Panc1 (cell line): ENCODE measurements around the gene BLM. TPM values are rescaled to one million over a fixed set of nuclear protein-coding genes. Genes with fewer than 3 reads are reported as not detected.

Source experiments
- ATAC-seq: fragments of 200-7000 bp; cut with Tn5 transposase; 2 replicates; pipeline ENCODE4 v1.9.1; 2020; ENCODE audit warnings: mild to moderate bottlenecking, moderate library complexity
- BruUV-seq: library from RNA; stranded (reverse); fragments of 400-500 nt; replicated peaks from 2 replicates; lab custom pipeline; 2021; lab: Mats Ljungman, UMichigan
- CTCF ChIA-PET: fragments of 300-600 bp; sonication (Branson Sonifier 250); formaldehyde crosslinking; loops from one replicate; lab custom pipeline; 2022; ENCODE audit warnings: antibody characterized with exemption; lab: Charles Lee
- POLR2A ChIA-PET: fragments of 300-600 bp; sonication (Branson Sonifier 250); formaldehyde crosslinking; loops from one replicate; lab custom pipeline; 2022; ENCODE audit warnings: antibody characterized with exemption; lab: Charles Lee
- DNase-seq: peaks from one replicate; pipeline ENCODE4 v3.0.0-alpha.2; 2010; ENCODE audit warnings: low read depth, low spot score
- H3K27ac ChIP-seq: 2 replicates; pipeline ENCODE4 v1.5.1; 2011; ENCODE audit warnings: mild to moderate bottlenecking, low read length, inconsistent platforms
- H3K27me3 ChIP-seq: fragments of 200-500 bp; sonication (Bioruptor generic); 2 replicates; pipeline ENCODE4 v1.6.0; 2014; ENCODE audit warnings: low read length, inconsistent platforms; ENCODE audit not compliant: control insufficient read depth, insufficient read depth
- H3K36me3 ChIP-seq: fragments of 200-500 bp; sonication (Bioruptor generic); 2 replicates; pipeline ENCODE4 v1.5.1; 2014; ENCODE audit warnings: inconsistent platforms, mild to moderate bottlenecking, low read length, moderate library complexity; ENCODE audit not compliant: control insufficient read depth, insufficient read depth
- H3K4me1 ChIP-seq: 2 replicates; pipeline ENCODE4 v1.5.1; 2011; ENCODE audit warnings: inconsistent platforms, mild to moderate bottlenecking, low read length, moderate library complexity; ENCODE audit not compliant: control insufficient read depth, insufficient read depth
- H3K4me3 ChIP-seq, 2 experiments: 2 replicates each; pipeline ENCODE4 v1.5.1; 2011 to 2012; ENCODE audit warnings: low read depth in 2 of 2, low read length in 2 of 2, mild to moderate bottlenecking in 2 of 2, inconsistent platforms in 1 of 2, moderate library complexity in 1 of 2
- H3K9me3 ChIP-seq: fragments of 200-500 bp; sonication (Bioruptor generic); 2 replicates; pipeline ENCODE4 v1.5.1; 2014; ENCODE audit warnings: low read depth, mild to moderate bottlenecking, inconsistent platforms, low read length, moderate library complexity; ENCODE audit not compliant: control insufficient read depth, insufficient read depth
- POLR2AphosphoS5 ChIP-seq: IDR thresholded peaks from 2 replicates; pipeline ENCODE4 v1.6.1; 2012; ENCODE audit warnings: mild to moderate bottlenecking, low read depth, low read length, moderate library complexity
- SIN3A ChIP-seq: IDR thresholded peaks from 2 replicates; pipeline ENCODE4 v1.6.1; 2012; ENCODE audit warnings: low read depth, mild to moderate bottlenecking, low read length, moderate library complexity, borderline replicate concordance; ENCODE audit not compliant: insufficient read depth
- TCF7L2 ChIP-seq: IDR thresholded peaks from 2 replicates; pipeline ENCODE4 v1.6.1; 2011; ENCODE audit warnings: mild to moderate bottlenecking, low read depth, low read length, inconsistent platforms
- in situ Hi-C: cut with HindIII; loops from 2 replicates; pipeline ENCODE4 v1.10.0; 2016; ENCODE audit warnings: low sequenced_read_pairs, low pct_unique_long_range_greater_than_20kb
- intact Hi-C: fragments of 100-400 bp; cut with micrococcal nuclease; formaldehyde crosslinking; loops from one replicate; pipeline ENCODE4 v1.10.0; 2022; ENCODE audit not compliant: unreplicated experiment
- total RNA-seq: library from RNA; stranded (reverse); gene quantifications from one replicate; pipeline ENCODE4 v1.2.1, GENCODE V29; 2021; ENCODE audit not compliant: unreplicated experiment
- TF ChIP-seq, protein P1 (sequence below): fragments of 450-650 bp; IDR thresholded peaks from 2 replicates; pipeline ENCODE4 v1.5.1; 2017; ENCODE audit warnings: mild to moderate bottlenecking
- TF ChIP-seq, protein P2 (sequence below), 2 experiments: IDR thresholded peaks; 2 replicates each; pipeline ENCODE4 v1.6.1; 2011 to 2012; ENCODE audit warnings: low read depth in 2 of 2, control low read depth in 1 of 2, low read length in 1 of 2, mild to moderate bottlenecking in 1 of 2, moderate library complexity in 1 of 2; ENCODE audit not compliant: insufficient read depth in 1 of 2

Gene BLM
- total RNA-seq, 1 experiment from 2014 or later, result 23.9 TPM

DNA sequence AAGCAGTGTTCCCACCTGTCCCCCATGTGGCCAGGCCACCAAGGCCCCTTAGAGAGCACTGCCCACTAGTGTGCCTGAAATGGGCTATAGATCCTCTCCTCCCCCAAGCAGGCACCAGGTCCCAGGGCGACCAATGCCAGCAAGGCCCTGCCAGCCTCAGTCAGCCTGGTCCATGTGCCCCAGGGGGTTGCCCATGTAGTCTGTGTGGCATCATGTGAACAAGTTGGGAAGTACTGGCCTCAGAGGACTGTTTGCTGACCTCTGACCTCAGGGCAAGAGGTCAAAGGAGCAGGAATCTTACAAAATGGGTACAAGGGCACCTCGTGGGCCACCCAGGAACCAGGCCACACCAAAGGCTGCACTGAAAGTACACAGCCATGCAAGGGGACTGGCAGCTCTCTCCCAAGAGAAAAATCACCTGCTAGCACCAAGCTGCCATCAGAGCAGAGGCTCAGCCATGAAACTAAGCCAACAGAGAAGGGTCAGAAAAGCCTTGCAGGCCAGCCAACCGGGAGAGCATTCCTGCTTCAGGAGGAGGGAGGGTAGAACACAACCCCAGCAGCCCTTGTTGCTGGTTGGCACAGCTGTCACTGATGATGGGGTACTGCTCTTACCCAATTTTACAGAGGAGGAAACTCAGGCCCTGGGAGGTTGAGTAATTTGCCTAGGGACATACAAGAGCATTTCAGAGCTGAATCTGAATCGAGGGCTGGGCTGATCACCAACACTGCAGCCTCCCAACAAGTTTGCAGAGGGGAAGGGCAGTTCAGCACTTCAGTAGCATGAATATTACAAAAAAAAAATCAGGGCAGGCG, 146.0 kb downstream of the BLM start:
- Histone ChIP-seq H3K4me1 (peaks cover 49% of the 10 kb centered on the region), H3K4me3 (no peak overlapping the region), H3K9me3 (no peaks in the 10 kb centered on the region), H3K27ac (no peak overlapping the region; the same call in 1 of the 2 replicates), H3K36me3 (no peaks in the 10 kb centered on the region), H3K27me3 (no peaks in the 10 kb centered on the region)
- CTCF ChIA-PET, result no interaction called here
- no TSS peak for BruUV-seq
- intact Hi-C loops, result no loop called here
- no peak for DNase-seq
- ATAC-seq, result no peak
- TF ChIP-seq TCF7L2 (no peak), POLR2AphosphoS5 (no peak), SIN3A (no peak)
- TF ChIP-seq, protein P1, sequence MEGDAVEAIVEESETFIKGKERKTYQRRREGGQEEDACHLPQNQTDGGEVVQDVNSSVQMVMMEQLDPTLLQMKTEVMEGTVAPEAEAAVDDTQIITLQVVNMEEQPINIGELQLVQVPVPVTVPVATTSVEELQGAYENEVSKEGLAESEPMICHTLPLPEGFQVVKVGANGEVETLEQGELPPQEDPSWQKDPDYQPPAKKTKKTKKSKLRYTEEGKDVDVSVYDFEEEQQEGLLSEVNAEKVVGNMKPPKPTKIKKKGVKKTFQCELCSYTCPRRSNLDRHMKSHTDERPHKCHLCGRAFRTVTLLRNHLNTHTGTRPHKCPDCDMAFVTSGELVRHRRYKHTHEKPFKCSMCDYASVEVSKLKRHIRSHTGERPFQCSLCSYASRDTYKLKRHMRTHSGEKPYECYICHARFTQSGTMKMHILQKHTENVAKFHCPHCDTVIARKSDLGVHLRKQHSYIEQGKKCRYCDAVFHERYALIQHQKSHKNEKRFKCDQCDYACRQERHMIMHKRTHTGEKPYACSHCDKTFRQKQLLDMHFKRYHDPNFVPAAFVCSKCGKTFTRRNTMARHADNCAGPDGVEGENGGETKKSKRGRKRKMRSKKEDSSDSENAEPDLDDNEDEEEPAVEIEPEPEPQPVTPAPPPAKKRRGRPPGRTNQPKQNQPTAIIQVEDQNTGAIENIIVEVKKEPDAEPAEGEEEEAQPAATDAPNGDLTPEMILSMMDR, result no peak
- TF ChIP-seq, protein P2, sequence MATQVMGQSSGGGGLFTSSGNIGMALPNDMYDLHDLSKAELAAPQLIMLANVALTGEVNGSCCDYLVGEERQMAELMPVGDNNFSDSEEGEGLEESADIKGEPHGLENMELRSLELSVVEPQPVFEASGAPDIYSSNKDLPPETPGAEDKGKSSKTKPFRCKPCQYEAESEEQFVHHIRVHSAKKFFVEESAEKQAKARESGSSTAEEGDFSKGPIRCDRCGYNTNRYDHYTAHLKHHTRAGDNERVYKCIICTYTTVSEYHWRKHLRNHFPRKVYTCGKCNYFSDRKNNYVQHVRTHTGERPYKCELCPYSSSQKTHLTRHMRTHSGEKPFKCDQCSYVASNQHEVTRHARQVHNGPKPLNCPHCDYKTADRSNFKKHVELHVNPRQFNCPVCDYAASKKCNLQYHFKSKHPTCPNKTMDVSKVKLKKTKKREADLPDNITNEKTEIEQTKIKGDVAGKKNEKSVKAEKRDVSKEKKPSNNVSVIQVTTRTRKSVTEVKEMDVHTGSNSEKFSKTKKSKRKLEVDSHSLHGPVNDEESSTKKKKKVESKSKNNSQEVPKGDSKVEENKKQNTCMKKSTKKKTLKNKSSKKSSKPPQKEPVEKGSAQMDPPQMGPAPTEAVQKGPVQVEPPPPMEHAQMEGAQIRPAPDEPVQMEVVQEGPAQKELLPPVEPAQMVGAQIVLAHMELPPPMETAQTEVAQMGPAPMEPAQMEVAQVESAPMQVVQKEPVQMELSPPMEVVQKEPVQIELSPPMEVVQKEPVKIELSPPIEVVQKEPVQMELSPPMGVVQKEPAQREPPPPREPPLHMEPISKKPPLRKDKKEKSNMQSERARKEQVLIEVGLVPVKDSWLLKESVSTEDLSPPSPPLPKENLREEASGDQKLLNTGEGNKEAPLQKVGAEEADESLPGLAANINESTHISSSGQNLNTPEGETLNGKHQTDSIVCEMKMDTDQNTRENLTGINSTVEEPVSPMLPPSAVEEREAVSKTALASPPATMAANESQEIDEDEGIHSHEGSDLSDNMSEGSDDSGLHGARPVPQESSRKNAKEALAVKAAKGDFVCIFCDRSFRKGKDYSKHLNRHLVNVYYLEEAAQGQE (IDR thresholded peaks at IDR 0.05; ENCODE audit: insufficient read depth in 1 of 2, low read depth in 2 of 2, low read length in 1 of 2), result no peak
- POLR2A ChIA-PET, result no interaction called here
- in situ Hi-C loops, result no loop called here

DNA sequence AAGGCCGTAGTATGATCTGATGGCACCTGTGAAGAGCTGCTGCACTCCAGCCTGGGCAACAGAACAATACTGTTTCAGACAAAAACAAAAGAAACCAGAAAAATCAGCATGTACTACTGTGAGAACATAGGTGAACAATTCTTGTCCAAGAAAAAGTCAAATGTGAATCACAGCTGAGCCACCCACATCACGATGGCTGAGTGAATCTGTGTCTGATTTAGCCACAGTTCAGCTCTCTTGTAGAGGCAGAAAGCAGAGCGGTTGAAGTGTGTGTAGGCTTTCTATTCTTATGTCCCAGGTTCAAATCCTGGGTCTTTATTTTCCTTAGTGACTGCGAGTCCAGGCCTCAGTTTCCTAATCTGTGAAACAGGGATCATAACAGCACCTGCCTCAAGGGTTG, 146.8 kb downstream of the BLM start:
- no peaks in the 10 kb centered on the region for H3K36me3 ChIP-seq
- DNase-seq, result no peak
- in situ Hi-C loops (no loop called here), intact Hi-C loops (no loop called here)
- H3K9me3 ChIP-seq, result no peaks in the 10 kb centered on the region
- ChIA-PET POLR2A (no interaction called here), CTCF (no interaction called here)
- H3K4me3 ChIP-seq, result no peak overlapping the region
- TF ChIP-seq SIN3A (no peak), POLR2AphosphoS5 (no peak), TCF7L2 (no peak)
- TF ChIP-seq, protein P1, result no peak
- TF ChIP-seq, protein P2 (IDR thresholded peaks at IDR 0.05; ENCODE audit: insufficient read depth in 1 of 2, low read depth in 2 of 2, low read length in 1 of 2), result no peak
- H3K4me1 ChIP-seq, result peaks cover 57% of the 10 kb centered on the region
- no peaks in the 10 kb centered on the region for H3K27me3 ChIP-seq
- ATAC-seq, result no peak
- BruUV-seq, result no TSS peak
- no peak overlapping the region; the same call in 1 of the 2 replicates for H3K27ac ChIP-seq
